ENCODE measurements around the gene NUDT16L1.

The NUDT16L1 gene

GRCh38 chr16:4695473-4696171 is 2.3 kb downstream of the NUDT16L1 start:
- no peak for DNase-seq

- no peak for DNase-seq
Observed at GRCh38 chr16:4696172-4696904, 3.0 kb downstream of the NUDT16L1 start.

- DNase-seq: no peak
Observed at GRCh38 chr16:4696905-4697847, 3.8 kb downstream of the NUDT16L1 start.

- no peak for DNase-seq
Observed at GRCh38 chr16:4697848-4698291, 4.5 kb downstream of the NUDT16L1 start.

- no peak for DNase-seq
Observed at GRCh38 chr16:4698321-4699045, 5.1 kb downstream of the NUDT16L1 start.

- no peak for DNase-seq
Observed at GRCh38 chr16:4699046-4699556, 5.7 kb downstream of the NUDT16L1 start.

- no peak for DNase-seq
Observed at GRCh38 chr16:4700380-4700996, 7.1 kb downstream of the NUDT16L1 start.

GRCh38 chr16:4700997-4701743 is 7.8 kb downstream of the NUDT16L1 start:
- no peak for DNase-seq

GRCh38 chr16:4701791-4702465 is 8.6 kb downstream of the NUDT16L1 start:
- DNase-seq: no peak

GRCh38 chr16:4702466-4702808 is 9.1 kb downstream of the NUDT16L1 start:
- no peak for DNase-seq

GRCh38 chr16:4703906-4704305 is 10.5 kb downstream of the NUDT16L1 start:
- DNase-seq: no peak

GRCh38 chr16:4704491-4704890 is 11.1 kb downstream of the NUDT16L1 start:
- no peak for DNase-seq

- no peak for DNase-seq
Observed at GRCh38 chr16:4704913-4705312, 11.6 kb downstream of the NUDT16L1 start.

- no peak for DNase-seq
Observed at GRCh38 chr16:4706871-4707270, 13.5 kb downstream of the NUDT16L1 start.

GRCh38 chr16:4709481-4709880 is 16.1 kb downstream of the NUDT16L1 start:
- DNase-seq: no peak

- DNase-seq: no peak
Observed at GRCh38 chr16:4713663-4714501, 20.5 kb downstream of the NUDT16L1 start.

- DNase-seq: no peak
Observed at GRCh38 chr16:4714996-4715395, 21.6 kb downstream of the NUDT16L1 start.

GRCh38 chr16:4718466-4718865 is 25.1 kb downstream of the NUDT16L1 start:
- DNase-seq: no peak

- DNase-seq: no peak
Observed at GRCh38 chr16:4723071-4723767, 29.9 kb downstream of the NUDT16L1 start.

All from activated CD4-positive, alpha-beta T cell treated with anti-CD3 and anti-CD28 coated beads, Interleukin-2, Interleukin-6, amounts not matched to agents 100 ng/mL and 50 ng/mL, durations not matched to agents 16 hours and 8 hours (primary cell).